K562 (cell line): ENCODE results near the gene ST6GAL1. TPM values are rescaled to one million over a fixed set of nuclear protein-coding genes. Genes with fewer than 3 reads are reported as not detected.
A peak's percentile ranks its signal among the peaks of the same experiment; 100 is the strongest.

Source experiments
- ATF3 ChIP-seq, 2 experiments: fragments of 450-650 bp in 1 of 2; sonication (generic) in 1 of 2; formaldehyde crosslinking in 1 of 2; IDR thresholded peaks in 1 of 2; conservative IDR thresholded peaks in 1 of 2; 2 replicates each; pipeline versions ENCODE4 v1.6.1 to v1.8.1; 2016 to 2023; ENCODE audit warnings: mild to moderate bottlenecking in 2 of 2, moderate library complexity in 2 of 2, inconsistent platforms in 1 of 2, missing genetic modification reagents in 1 of 2
- BDP1 ChIP-seq: IDR thresholded peaks from 3 replicates; pipeline ENCODE4 v1.6.1; 2011; ENCODE audit not compliant: insufficient read length, insufficient read depth
- CREB1 ChIP-seq, 2 experiments: sonication (generic) in 1 of 2; formaldehyde crosslinking in 1 of 2; IDR thresholded peaks; 2 replicates each; pipeline versions ENCODE4 v1.6.1 to v1.8.0; 2012 to 2022; ENCODE audit warnings: inconsistent platforms in 1 of 2, mild to moderate bottlenecking in 1 of 2, missing genetic modification reagents in 1 of 2, moderate library complexity in 1 of 2
- ESRRB ChIP-seq: fragments of 250-450 bp; sonication (Bioruptor Pico); IDR thresholded peaks from 2 replicates; pipeline ENCODE4 v1.5.0; 2020; ENCODE audit warnings: mild to moderate bottlenecking, moderate library complexity, borderline replicate concordance
- HMG20B ChIP-seq: fragments of 250-450 bp; sonication (Bioruptor Pico); IDR thresholded peaks from 2 replicates; pipeline ENCODE4 v1.5.0; 2021; ENCODE audit warnings: mild to moderate bottlenecking
- LEF1 ChIP-seq: fragments of 450-650 bp; IDR thresholded peaks from 2 replicates; pipeline ENCODE4 v1.6.1; 2016; ENCODE audit warnings: mild to moderate bottlenecking
- MBD1 ChIP-seq: fragments of 250-450 bp; sonication (Bioruptor Pico); IDR thresholded peaks from 2 replicates; pipeline ENCODE4 v1.8.0; 2022; ENCODE audit warnings: inconsistent platforms
- PKNOX1 ChIP-seq: fragments of 450-650 bp; IDR thresholded peaks from 2 replicates; pipeline ENCODE4 v1.6.1; 2016
- POLR2AphosphoS5 ChIP-seq: IDR thresholded peaks from 2 replicates; pipeline ENCODE4 v1.6.1; 2011; ENCODE audit warnings: mild to moderate bottlenecking, low read depth, low read length, moderate library complexity; ENCODE audit not compliant: control insufficient read depth, insufficient read depth
- SOX6 ChIP-seq: fragments of 450-650 bp; IDR thresholded peaks from 2 replicates; pipeline ENCODE4 v1.6.1; 2014; ENCODE audit warnings: mild to moderate bottlenecking
- STAG1 ChIP-seq: sonication (generic); formaldehyde crosslinking; IDR thresholded peaks from 2 replicates; pipeline ENCODE4 v1.5.0; 2020; ENCODE audit warnings: missing genetic modification reagents, borderline replicate concordance
- TAF1 ChIP-seq: IDR thresholded peaks from 2 replicates; pipeline ENCODE4 v1.6.1; 2011; ENCODE audit warnings: mild to moderate bottlenecking, low read length, moderate library complexity; ENCODE audit not compliant: insufficient read depth, control insufficient read depth, severe bottlenecking; ENCODE audit errors: extremely low read depth
- TFAM ChIP-seq: fragments of 250-450 bp; sonication (Bioruptor Pico); conservative IDR thresholded peaks from 2 replicates; pipeline ENCODE4 v1.5.0; 2021; ENCODE audit warnings: mild to moderate bottlenecking, moderate library complexity
- TSHZ1 ChIP-seq: fragments of 250-450 bp; sonication (Bioruptor Pico); IDR thresholded peaks from 2 replicates; pipeline ENCODE4 v1.4.0; 2020; ENCODE audit warnings: mild to moderate bottlenecking, moderate library complexity
- WHSC1 ChIP-seq: IDR thresholded peaks from one replicate; pipeline ENCODE4 v1.6.1; 2012; ENCODE audit warnings: low read length, control low read depth, inconsistent platforms
- ZBTB8A ChIP-seq: fragments of 450-650 bp; IDR thresholded peaks from 2 replicates; pipeline ENCODE4 v1.6.1; 2018; ENCODE audit warnings: mild to moderate bottlenecking, moderate library complexity; ENCODE audit not compliant: partially characterized antibody
- ZNF12 ChIP-seq: sonication (generic); formaldehyde crosslinking; IDR thresholded peaks from 2 replicates; pipeline ENCODE4 v1.4.0; 2020; ENCODE audit warnings: mild to moderate bottlenecking, missing genetic modification reagents
- ZNF253 ChIP-seq: fragments of 250-450 bp; sonication (Bioruptor Pico); conservative IDR thresholded peaks from 2 replicates; pipeline ENCODE4 v1.6.1; 2021; ENCODE audit warnings: mild to moderate bottlenecking
- ZNF395 ChIP-seq: fragments of 200-800 bp; sonication (Bioruptor generic); IDR thresholded peaks from 2 replicates; pipeline ENCODE4 v1.6.1; 2017; ENCODE audit warnings: missing genetic modification characterization, missing compliant biosample characterization
- ZNF57 ChIP-seq: fragments of 450-650 bp; formaldehyde crosslinking; IDR thresholded peaks from 2 replicates; pipeline ENCODE4 v1.4.0; 2020; ENCODE audit warnings: mild to moderate bottlenecking, moderate library complexity
- polyA plus RNA-seq, 8 experiments: library from polyadenylated mRNA; depleted of rRNA in 4 of 8; stranded (reverse) in 5 of 8; unstranded in 3 of 8; fragments of >200 nt; fragmentation: Nextera tagmentation in 2 of 8; fragmentation: Illumina TruSeq in 1 of 8; extraction: Ambion mirVana in 2 of 8; extraction: Trizol in 1 of 8; gene quantifications; 2 replicates each; pipeline versions ENCODE4 v1.2.1 to v1.2.3, GENCODE V29; 2011 to 2014; ENCODE audit warnings: inconsistent platforms in 1 of 8, missing spikeins in 1 of 8
- total RNA-seq, 7 experiments: library from RNA; depleted of rRNA in 6 of 7; stranded (reverse); fragments of >200 nt in 6 of 7; fragmentation: Illumina TruSeq in 2 of 7; extraction: Trizol in 2 of 7; gene quantifications; 2 replicates each; pipeline versions ENCODE4 v1.2.1 to v1.2.3, GENCODE V29; 2011 to 2021; ENCODE audit warnings: low replicate concordance in 1 of 7

Gene ST6GAL1
- total and polyA plus RNA-seq, 9 of the 15 experiments (the other 6 are each of a cell fraction or from before 2014, with no cell fraction given), result 31.9 to 145 (median 71.0) TPM

- TF ChIP-seq ZNF395 (CRISPR knock-in tag) (no peak), ZNF12 (CRISPR knock-in tag) (no peak), ESRRB (CRISPR knock-in tag) (no peak), ATF3 (IDR thresholded peaks at IDR 0.05) (peak; percentile 63), ATF3 (CRISPR knock-in tag; conservative IDR thresholded peaks at IDR 0.05) (no peak), TSHZ1 (CRISPR knock-in tag) (no peak), MBD1 (no peak), STAG1 (no peak), TFAM (no peak), PKNOX1 (peak; percentile 97), LEF1 (peak; percentile 59; the same call in 1 of the 2 replicates), ZBTB8A (no peak), BDP1 (no peak), TAF1 (no peak), POLR2AphosphoS5 (peak; percentile 63; the same call in 1 of the 2 replicates), WHSC1 (no peak), CREB1 (IDR thresholded peaks at IDR 0.05) (peak; percentile 77; the same call in 1 of the 2 replicates), CREB1 (CRISPR knock-in tag; IDR thresholded peaks at IDR 0.05) (peak; percentile 72), HMG20B (CRISPR knock-in tag) (no peak), ZNF253 (CRISPR knock-in tag) (no peak), SOX6 (peak; percentile 65; the same call in 1 of the 2 replicates), ZNF57 (CRISPR knock-in tag) (no peak)
Observed at GRCh38 chr3:186997061-186997460, 66.7 kb downstream of the ST6GAL1 start (continued).
